BLaER1 (cell line): ENCODE data around the gene PTPRN2.
A peak's percentile ranks its signal among the peaks of the same experiment; 100 is the strongest.
"Not testable (repeated sequence)": the region's sequence is repeated elsewhere in the genome, so short reads cannot be mapped to it uniquely, and the experiment has no call there.

Experiments
- H3K27ac ChIP-seq: shearing (Covaris generic); formaldehyde crosslinking; 2 replicates; pipeline ENCODE4 v1.8.1; 2022
- H3K27me3 ChIP-seq: shearing (Covaris generic); formaldehyde crosslinking; 2 replicates; pipeline ENCODE4 v1.8.1; 2022
- H3K36me3 ChIP-seq: shearing (Covaris generic); formaldehyde crosslinking; 2 replicates; pipeline ENCODE4 v1.8.1; 2022
- H3K4me1 ChIP-seq: shearing (Covaris generic); formaldehyde crosslinking; 2 replicates; pipeline ENCODE4 v1.8.1; 2022
- H3K4me2 ChIP-seq: shearing (Covaris generic); formaldehyde crosslinking; 2 replicates; pipeline ENCODE4 v1.8.1; 2022
- H3K4me3 ChIP-seq: shearing (Covaris generic); formaldehyde crosslinking; 2 replicates; pipeline ENCODE4 v1.8.1; 2022
- H3K9ac ChIP-seq: shearing (Covaris generic); formaldehyde crosslinking; 2 replicates; pipeline ENCODE4 v1.8.1; 2022
- H3K9me3 ChIP-seq: shearing (Covaris generic); formaldehyde crosslinking; 2 replicates; pipeline ENCODE4 v1.8.1; 2022
- H4K20me1 ChIP-seq: shearing (Covaris generic); formaldehyde crosslinking; 2 replicates; pipeline ENCODE4 v1.8.1; 2022
- Cebpa-rat ChIP-seq: shearing (Covaris generic); IDR thresholded peaks from 2 replicates; pipeline ENCODE4 v1.8.1; 2022

Gene PTPRN2

GRCh38 chr7:158507917-158508316, 79.7 kb downstream of the PTPRN2 start:
- peaks cover 38% of the 10 kb centered on the region for H3K9me3 ChIP-seq
- H3K4me3 ChIP-seq: no peak overlapping the region
- H3K4me1 ChIP-seq: no peaks in the 10 kb centered on the region
- no peak overlapping the region for H3K4me2 ChIP-seq
- TF ChIP-seq Cebpa-rat: no peak
- no peaks in the 10 kb centered on the region for H3K27me3 ChIP-seq
- H3K9ac ChIP-seq: no peak overlapping the region
- no peaks in the 10 kb centered on the region for H4K20me1 ChIP-seq
- H3K27ac ChIP-seq: no peak overlapping the region
- H3K36me3 ChIP-seq: no peaks in the 10 kb centered on the region

- not testable (repeated sequence) for H3K4me3 ChIP-seq, H3K36me3 ChIP-seq, H3K4me2 ChIP-seq, H3K4me1 ChIP-seq, H4K20me1 ChIP-seq, H3K27me3 ChIP-seq, H3K27ac ChIP-seq, H3K9ac ChIP-seq
- H3K9me3 ChIP-seq: peaks cover 31% of the 10 kb centered on the region
These were observed 80.4 kb downstream of the PTPRN2 start for GRCh38 chr7:158507175-158507574.

- Histone ChIP-seq H3K4me3 (no peak overlapping the region), H3K36me3 (no peaks in the 10 kb centered on the region), H3K27ac (no peak overlapping the region), H3K9me3 (peaks cover 25% of the 10 kb centered on the region), H3K27me3 (no peaks in the 10 kb centered on the region), H3K4me1 (no peaks in the 10 kb centered on the region), H3K4me2 (no peak overlapping the region), H3K9ac (no peak overlapping the region), H4K20me1 (no peaks in the 10 kb centered on the region)
- no peak for TF ChIP-seq Cebpa-rat
These were observed 81.0 kb downstream of the PTPRN2 start for GRCh38 chr7:158506626-158507025.

GRCh38 chr7:158505683-158506082, 81.9 kb downstream of the PTPRN2 start:
- no peak overlapping the region for H3K27ac ChIP-seq
- peaks cover 16% of the 10 kb centered on the region for H3K9me3 ChIP-seq
- no peaks in the 10 kb centered on the region for H3K27me3 ChIP-seq
- H3K36me3 ChIP-seq: no peaks in the 10 kb centered on the region
- H4K20me1 ChIP-seq: no peaks in the 10 kb centered on the region
- no peak overlapping the region for H3K9ac ChIP-seq
- no peak overlapping the region for H3K4me2 ChIP-seq
- H3K4me3 ChIP-seq: no peak overlapping the region
- no peak for TF ChIP-seq Cebpa-rat
- H3K4me1 ChIP-seq: peaks cover 9% of the 10 kb centered on the region

- Histone ChIP-seq H3K36me3 (no peaks in the 10 kb centered on the region), H3K27ac (no peak overlapping the region), H3K9ac (no peak overlapping the region), H3K9me3 (peaks cover 15% of the 10 kb centered on the region), H4K20me1 (no peaks in the 10 kb centered on the region), H3K27me3 (no peaks in the 10 kb centered on the region), H3K4me1 (peaks cover 30% of the 10 kb centered on the region), H3K4me3 (no peak overlapping the region), H3K4me2 (no peak overlapping the region)
- TF ChIP-seq Cebpa-rat: no peak
These were observed 85.4 kb downstream of the PTPRN2 start for GRCh38 chr7:158502068-158502750.

GRCh38 chr7:158501393-158502067, 86.1 kb downstream of the PTPRN2 start:
- H3K27ac ChIP-seq: 0 out of 2 replicates have a peak overlapping the region, but pooled peaks have one; percentile 22

GRCh38 chr7:158500651-158501052, 87.0 kb downstream of the PTPRN2 start:
- H3K27ac ChIP-seq: peak overlapping the region; percentile 69
- no peaks in the 10 kb centered on the region for H3K27me3 ChIP-seq
- no peaks in the 10 kb centered on the region for H4K20me1 ChIP-seq
- 0 out of 2 replicates have a peak overlapping the region, but pooled peaks have one; percentile 9 for H3K9ac ChIP-seq
- H3K4me3 ChIP-seq: no peak overlapping the region
- H3K36me3 ChIP-seq: no peaks in the 10 kb centered on the region
- H3K9me3 ChIP-seq: peaks cover 8% of the 10 kb centered on the region
- peaks cover 34% of the 10 kb centered on the region for H3K4me1 ChIP-seq
- no peak for TF ChIP-seq Cebpa-rat
- peak overlapping the region; percentile 68 for H3K4me2 ChIP-seq

More at GRCh38 chr7:158501393-158502067, 86.1 kb downstream of the PTPRN2 start:
- Histone ChIP-seq H4K20me1 (no peaks in the 10 kb centered on the region), H3K9me3 (peaks cover 15% of the 10 kb centered on the region), H3K4me2 (peak overlapping the region; percentile 68), H3K9ac (no peak overlapping the region), H3K4me1 (peaks cover 30% of the 10 kb centered on the region), H3K36me3 (no peaks in the 10 kb centered on the region), H3K4me3 (no peak overlapping the region), H3K27me3 (no peaks in the 10 kb centered on the region)
- no peak for TF ChIP-seq Cebpa-rat

- Histone ChIP-seq H3K9me3 (no peaks in the 10 kb centered on the region), H3K27ac (no peak overlapping the region), H3K4me1 (peaks cover 50% of the 10 kb centered on the region)
These were observed 88.6 kb downstream of the PTPRN2 start for GRCh38 chr7:158499082-158499455.

GRCh38 chr7:158498443-158499081, 89.1 kb downstream of the PTPRN2 start:
- Histone ChIP-seq H3K27ac (no peak overlapping the region), H3K4me1 (peaks cover 54% of the 10 kb centered on the region), H3K4me3 (no peak overlapping the region), H3K4me2 (no peak overlapping the region), H3K36me3 (no peaks in the 10 kb centered on the region), H3K9ac (no peak overlapping the region), H4K20me1 (no peaks in the 10 kb centered on the region), H3K27me3 (no peaks in the 10 kb centered on the region), H3K9me3 (no peaks in the 10 kb centered on the region)
- no peak for TF ChIP-seq Cebpa-rat

More at GRCh38 chr7:158499082-158499455, 88.6 kb downstream of the PTPRN2 start:
- Histone ChIP-seq H4K20me1 (no peaks in the 10 kb centered on the region), H3K4me2 (no peak overlapping the region), H3K27me3 (no peaks in the 10 kb centered on the region), H3K4me3 (no peak overlapping the region), H3K36me3 (no peaks in the 10 kb centered on the region), H3K9ac (no peak overlapping the region)
- no peak for TF ChIP-seq Cebpa-rat

GRCh38 chr7:158497627-158498026, 90.0 kb downstream of the PTPRN2 start:
- Histone ChIP-seq H4K20me1 (no peaks in the 10 kb centered on the region), H3K27ac (no peak overlapping the region), H3K4me2 (peak overlapping the region; percentile 12; the same call in 1 of the 2 replicates), H3K4me1 (peaks cover 54% of the 10 kb centered on the region), H3K9me3 (no peaks in the 10 kb centered on the region), H3K9ac (no peak overlapping the region), H3K36me3 (no peaks in the 10 kb centered on the region), H3K4me3 (no peak overlapping the region), H3K27me3 (no peaks in the 10 kb centered on the region)
- TF ChIP-seq Cebpa-rat: no peak
